ENCODE results near the gene EPAS1. TPM values are rescaled to one million over a fixed set of nuclear protein-coding genes. Genes with fewer than 3 reads are reported as not detected.

The EPAS1 gene
- 45.6 TPM for polyA plus RNA-seq (2013, experiment 1 of 2; ENCODE audit: insufficient read length)
- 46.6 TPM for polyA plus RNA-seq (2013, experiment 2 of 2; ENCODE audit: insufficient read length)

- peak; percentile 80 for DNase-seq
These were observed at the start of gene EPAS1 for GRCh38 chr2:46296840-46297545. Gene EPAS1 (plus strand): TSS chr2:46297407. CDS start chr2:46297912, 505 bp downstream.

GRCh38 chr2:46248171-46248570 is 49.0 kb upstream of the EPAS1 start:
- DNase-seq: no peak

- DNase-seq: no peak
These were observed 47.6 kb upstream of the EPAS1 start for GRCh38 chr2:46249654-46250053.

- no peak for DNase-seq
These were observed 44.1 kb upstream of the EPAS1 start for GRCh38 chr2:46252891-46253659.

- DNase-seq: no peak
These were observed 42.7 kb upstream of the EPAS1 start for GRCh38 chr2:46254474-46254873.

GRCh38 chr2:46256563-46257142 is 40.6 kb upstream of the EPAS1 start:
- DNase-seq: no peak

GRCh38 chr2:46257476-46257875 is 39.7 kb upstream of the EPAS1 start:
- DNase-seq: peak; percentile 32

- no peak for DNase-seq
These were observed 39.2 kb upstream of the EPAS1 start for GRCh38 chr2:46257980-46258379.

- no peak for DNase-seq
These were observed 38.0 kb upstream of the EPAS1 start for GRCh38 chr2:46258937-46259776.

GRCh38 chr2:46259777-46260168 is 37.4 kb upstream of the EPAS1 start:
- no peak for DNase-seq

GRCh38 chr2:46260305-46260704 is 36.9 kb upstream of the EPAS1 start:
- DNase-seq: no peak

GRCh38 chr2:46262248-46262938 is 34.8 kb upstream of the EPAS1 start:
- no peak for DNase-seq

GRCh38 chr2:46263347-46263746 is 33.9 kb upstream of the EPAS1 start:
- no peak for DNase-seq

GRCh38 chr2:46264447-46264846 is 32.8 kb upstream of the EPAS1 start:
- DNase-seq: no peak

- DNase-seq: no peak
These were observed 31.1 kb upstream of the EPAS1 start for GRCh38 chr2:46266134-46266533.

- DNase-seq: peak; percentile 27
These were observed 29.6 kb upstream of the EPAS1 start for GRCh38 chr2:46267616-46268015.

- no peak for DNase-seq
These were observed 29.0 kb upstream of the EPAS1 start for GRCh38 chr2:46268196-46268595.

- peak; percentile 80 for DNase-seq
These were observed 28.2 kb upstream of the EPAS1 start for GRCh38 chr2:46269001-46269400.

- peak; percentile 36 for DNase-seq
These were observed 27.5 kb upstream of the EPAS1 start for GRCh38 chr2:46269544-46270273.

GRCh38 chr2:46270384-46270783 is 26.8 kb upstream of the EPAS1 start:
- peak; percentile 49 for DNase-seq

GRCh38 chr2:46273225-46273863 is 23.9 kb upstream of the EPAS1 start:
- DNase-seq: no peak

All from fibroblast of skin of scalp (primary cell).